Activated CD4-positive, alpha-beta T cell treated with anti-CD3 and anti-CD28 coated beads, Interleukin-2, amount 50 U/mL, for 16 hours (primary cell): Measurements from ENCODE around the gene PTGR3.

ENCODE experiments used
- DNase-seq: peaks from one replicate; pipeline ENCODE4 v3.0.0-alpha.2; 2020

The PTGR3 gene

DNA sequence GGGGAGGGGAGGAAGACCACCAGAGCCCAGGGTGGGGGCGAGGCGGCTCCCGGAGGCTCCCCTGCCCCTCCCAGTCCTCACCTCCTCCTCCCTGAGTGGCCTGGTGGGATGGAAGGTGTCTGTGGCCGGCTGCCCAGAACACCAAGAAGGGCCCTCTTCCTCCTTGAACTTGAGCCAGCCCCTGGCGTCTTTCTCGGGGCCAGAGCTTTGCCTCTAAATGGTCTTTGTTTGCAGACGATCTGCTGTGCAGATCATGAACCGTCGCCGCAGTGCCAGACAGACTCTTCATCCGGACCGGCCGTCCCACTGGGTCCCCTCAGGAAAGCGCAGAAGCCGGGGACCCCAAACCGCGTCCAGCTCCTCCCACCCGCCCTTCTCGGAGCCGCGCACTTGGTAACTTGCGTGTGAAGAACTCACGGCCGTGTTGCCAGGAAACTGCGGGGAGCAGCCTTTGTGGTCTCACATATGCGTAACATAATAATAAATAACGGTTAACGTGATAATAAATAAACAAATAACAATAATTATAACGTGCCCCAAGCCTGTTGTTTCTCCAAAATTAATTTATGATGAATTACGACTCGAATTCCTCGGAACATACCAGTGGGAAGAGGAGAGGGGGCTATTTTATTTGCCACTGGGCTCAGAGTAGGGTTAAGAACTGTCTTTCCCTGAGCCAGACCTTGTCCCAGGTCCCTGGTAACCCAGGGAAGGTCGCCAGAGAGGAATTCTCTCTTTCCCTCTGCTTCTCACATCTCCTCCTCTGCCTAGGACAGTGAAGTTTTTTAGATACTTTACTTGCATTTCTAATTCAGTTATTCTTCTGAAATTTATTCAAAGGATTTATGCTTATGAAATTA, 41.0 kb downstream of the PTGR3 start:
- DNase-seq, result no peak

DNA sequence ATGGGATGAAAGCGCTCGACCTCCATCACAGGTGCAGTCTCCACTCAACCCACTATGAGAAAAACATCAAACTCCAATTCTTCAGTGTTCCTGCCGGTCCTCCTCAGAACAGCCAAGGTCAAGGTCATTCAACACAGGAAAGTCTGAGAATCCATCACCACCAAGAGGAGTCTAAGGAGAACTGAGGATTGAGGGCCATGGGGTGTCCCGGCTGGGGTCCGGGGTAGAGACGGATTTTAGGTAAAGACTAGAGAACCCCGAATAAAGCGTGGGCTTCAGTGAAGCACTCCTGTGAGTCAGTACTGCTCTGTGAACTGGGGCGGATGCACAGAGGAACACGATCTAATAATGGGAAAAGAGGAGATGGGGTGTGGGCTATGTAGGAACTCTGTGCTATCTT, 41.8 kb downstream of the PTGR3 start:
- DNase-seq, result no peak

DNA sequence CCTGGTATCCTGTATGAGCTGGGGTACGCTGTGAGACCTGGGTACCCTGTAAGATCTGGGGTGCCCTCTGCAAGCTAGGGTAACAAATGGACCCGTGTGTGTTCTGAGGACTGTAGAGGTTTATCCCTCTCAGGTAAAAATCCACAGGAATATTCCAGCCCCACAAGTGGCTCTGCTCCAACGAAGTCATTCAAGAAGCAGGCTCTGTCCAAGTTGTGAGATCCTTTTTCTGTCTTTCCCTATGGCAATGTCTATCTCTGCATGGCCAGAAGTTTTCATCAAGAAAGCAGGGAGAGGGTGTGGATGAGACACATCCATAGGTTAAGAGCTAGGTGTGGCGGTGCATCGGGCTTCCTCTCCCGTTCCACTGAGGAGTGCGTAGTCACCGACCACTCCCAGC, 43.0 kb downstream of the PTGR3 start:
- no peak for DNase-seq

DNA sequence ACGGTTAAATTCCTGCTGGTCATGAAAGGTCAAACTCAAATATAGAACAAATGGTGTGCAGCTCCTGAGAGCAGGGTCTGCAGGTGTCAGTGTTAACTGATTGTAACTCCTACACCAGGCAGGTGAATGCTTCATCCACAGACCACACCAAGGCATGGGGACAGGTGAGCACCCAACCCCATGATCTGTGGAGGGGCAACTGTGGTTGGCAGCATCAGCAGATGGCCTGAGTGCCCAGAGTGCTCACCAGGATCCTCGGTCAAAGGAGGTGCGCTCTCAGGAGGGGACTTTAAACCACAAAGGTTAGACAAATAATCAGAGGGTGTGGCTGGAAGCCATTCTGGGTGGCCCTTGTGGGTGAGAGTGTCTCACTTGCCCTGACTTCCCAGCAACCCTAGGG, 44.5 kb downstream of the PTGR3 start:
- no peak for DNase-seq

DNA sequence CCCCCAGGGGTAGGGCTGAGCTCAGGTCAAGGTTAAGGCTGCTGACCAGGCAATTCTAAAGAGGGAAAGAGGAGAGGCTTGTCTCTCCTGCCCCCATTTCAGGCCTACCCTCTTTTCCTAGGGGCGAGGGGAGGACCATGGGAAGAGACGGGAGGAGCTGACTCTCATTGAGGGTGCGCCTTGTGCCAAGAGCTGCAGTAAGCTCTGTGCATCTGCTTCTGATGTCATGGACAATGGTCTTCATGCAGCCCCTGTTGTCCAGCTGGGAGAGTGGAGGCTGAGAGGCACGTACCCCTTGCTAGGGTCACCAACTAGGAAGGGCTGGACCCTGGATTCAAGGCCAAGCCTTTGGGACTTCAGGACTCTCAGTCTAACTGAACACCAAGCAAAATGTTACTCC, 45.2 kb downstream of the PTGR3 start:
- DNase-seq, result no peak

DNA sequence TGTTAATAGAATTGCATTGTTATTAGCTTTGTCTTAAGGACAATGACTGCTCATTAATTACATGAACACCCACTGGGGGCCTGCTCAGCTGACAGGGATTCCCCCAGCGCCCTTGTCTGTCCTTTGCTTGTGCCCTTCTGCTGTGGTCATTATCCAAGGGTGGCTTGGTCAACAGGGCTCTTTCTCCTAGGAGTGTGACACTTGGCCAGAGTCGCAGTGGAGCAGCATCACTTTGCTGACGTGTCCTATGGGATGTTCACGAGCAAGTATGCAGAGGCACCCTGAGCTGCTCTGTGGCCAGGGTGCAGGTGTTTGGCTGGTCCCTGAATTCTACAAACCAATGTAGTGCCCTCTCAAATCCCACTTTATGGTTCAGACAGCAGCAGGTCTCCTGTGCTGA, 46.0 kb downstream of the PTGR3 start:
- DNase-seq, result no peak

DNA sequence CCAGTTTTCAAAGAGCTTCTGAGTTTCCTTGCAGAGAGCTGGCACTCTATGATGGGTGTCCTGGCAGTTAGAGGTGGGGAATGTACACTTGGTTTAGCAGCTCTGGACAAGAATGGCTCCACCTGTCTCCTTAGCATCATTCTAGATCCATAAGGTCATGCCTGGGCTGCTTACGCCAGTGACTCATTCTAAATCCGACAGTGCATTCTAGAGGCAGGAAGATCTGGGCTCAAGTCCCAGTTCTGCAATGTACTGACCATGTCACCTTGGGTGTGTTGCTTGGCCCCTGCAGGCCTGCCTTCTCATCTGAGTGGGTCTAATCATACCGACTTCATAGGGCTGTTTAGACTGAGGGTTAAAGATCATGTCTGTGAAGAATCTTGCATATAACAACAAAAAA, 46.5 kb downstream of the PTGR3 start:
- no peak for DNase-seq

DNA sequence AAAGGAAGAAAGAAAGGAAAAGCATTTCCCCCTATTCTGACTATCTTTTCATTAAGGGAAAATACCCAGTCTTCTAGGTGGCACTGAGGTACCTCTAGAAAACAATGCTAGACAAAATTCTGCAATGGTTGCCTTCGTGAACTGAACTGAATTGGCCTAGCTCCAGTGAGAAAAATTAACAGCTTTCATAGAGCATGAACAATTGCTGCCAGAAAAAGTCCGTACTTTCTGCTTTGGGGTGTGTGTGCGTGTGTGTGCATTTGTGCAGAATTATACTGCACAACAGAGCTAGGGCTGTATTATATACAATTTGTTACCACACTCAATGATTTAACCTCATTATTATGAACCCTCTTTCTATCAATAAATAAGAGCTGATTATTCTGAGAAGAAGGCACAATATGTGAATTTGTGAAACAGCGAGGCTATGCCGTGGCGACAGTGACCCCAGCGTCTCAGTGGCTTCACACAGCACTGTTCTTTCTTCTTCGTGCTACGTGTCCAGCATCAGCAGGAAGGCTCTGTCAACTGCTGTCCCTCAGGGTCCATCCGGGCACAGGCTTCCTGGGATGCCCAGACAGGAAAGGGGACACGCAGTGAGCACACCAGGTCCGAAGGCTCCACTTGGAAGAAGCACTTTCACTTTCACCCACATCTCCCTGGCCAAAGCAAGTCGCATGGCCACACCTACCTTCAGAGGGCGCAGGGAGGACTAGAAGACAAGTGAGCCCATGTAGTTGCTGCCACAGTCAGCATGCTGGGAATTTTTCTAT, 47.5 kb downstream of the PTGR3 start:
- peak; percentile 4 for DNase-seq

DNA sequence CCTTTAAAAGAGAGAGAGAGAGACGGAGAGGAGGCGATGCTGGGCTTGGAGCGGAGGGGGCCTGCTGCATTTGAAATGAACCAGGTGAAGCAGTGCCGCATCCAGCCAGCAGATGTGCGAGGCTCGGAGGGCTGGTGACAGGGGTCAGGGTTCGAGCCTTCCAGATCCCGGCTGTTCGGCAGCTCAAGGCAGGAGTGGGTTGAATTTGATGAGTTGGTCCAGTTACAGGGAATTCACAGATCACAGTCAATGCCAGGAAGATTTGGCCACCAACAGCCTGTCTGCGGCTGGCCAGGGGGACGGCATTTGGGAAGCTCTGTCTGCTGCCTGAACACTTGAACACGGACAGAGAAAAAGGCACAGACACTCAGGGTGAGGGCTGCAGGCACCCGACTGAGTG, 48.6 kb downstream of the PTGR3 start:
- no peak for DNase-seq

DNA sequence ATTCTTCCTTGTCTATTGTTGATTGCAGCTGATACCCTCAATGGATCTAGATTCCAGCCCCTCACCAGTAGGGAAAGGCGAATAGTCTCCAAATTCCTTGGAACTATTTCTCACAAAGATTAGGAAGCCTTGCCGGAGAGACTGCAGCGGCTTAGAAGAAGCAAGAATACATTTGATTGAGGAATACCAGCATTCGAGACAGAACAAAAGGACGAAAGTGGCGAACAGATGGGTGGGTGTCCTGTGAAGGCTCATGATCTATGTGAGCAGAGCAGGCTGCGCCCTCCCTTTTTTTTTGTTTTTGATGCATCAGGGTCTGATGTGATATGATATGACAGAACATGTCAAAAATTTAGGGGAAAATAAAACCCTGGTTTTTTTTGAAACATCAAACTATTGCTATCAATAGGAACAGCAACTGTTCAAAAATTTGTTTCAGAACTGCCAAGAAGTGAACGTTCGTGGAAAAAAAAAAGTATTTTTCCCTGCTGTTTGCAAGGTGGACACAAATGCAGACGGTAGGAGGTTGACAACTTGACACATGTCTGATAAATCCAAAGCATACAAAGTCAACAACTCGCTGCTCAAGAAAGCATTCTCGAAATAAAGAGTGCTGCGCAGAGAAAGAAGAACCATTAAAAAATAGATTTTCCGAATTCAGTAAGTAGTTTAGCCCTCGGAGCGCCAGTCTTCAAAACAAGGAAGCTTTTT, 49.1 kb downstream of the PTGR3 start:
- no peak for DNase-seq

DNA sequence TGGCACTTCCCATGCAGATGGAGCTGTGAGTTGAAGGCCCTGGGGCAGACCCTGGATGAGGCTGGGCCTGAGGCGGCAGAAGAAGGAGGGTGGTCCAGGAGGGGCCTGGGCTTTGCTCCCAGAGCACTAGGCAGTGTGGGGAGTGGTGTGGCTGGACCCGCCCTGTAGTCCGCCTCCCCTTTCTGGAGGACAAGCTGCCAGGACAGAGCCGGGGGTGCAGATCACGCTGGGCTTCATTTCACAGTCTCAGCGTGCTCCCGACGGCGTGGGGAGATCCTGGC, 49.8 kb downstream of the PTGR3 start:
- DNase-seq, result no peak
